Testis (tissue), 2 donors: ENCODE data around the gene C4orf54.

Source experiments
- CTCF ChIP-seq, 3 experiments: fragments of 450-650 bp in 2 of 3; fragments of 200-600 bp in 1 of 3; sonication (generic) in 1 of 3; IDR thresholded peaks; one replicate each; pipeline ENCODE4 v1.5.1; 2016 to 2019; ENCODE audit warnings: antibody characterized with exemption in 3 of 3, mild to moderate bottlenecking in 2 of 3, moderate library complexity in 1 of 3
- POLR2A ChIP-seq: fragments of 450-650 bp; IDR thresholded peaks from one replicate; pipeline ENCODE4 v1.6.1; 2017; ENCODE audit warnings: antibody characterized with exemption, mild to moderate bottlenecking, moderate library complexity

DNA sequence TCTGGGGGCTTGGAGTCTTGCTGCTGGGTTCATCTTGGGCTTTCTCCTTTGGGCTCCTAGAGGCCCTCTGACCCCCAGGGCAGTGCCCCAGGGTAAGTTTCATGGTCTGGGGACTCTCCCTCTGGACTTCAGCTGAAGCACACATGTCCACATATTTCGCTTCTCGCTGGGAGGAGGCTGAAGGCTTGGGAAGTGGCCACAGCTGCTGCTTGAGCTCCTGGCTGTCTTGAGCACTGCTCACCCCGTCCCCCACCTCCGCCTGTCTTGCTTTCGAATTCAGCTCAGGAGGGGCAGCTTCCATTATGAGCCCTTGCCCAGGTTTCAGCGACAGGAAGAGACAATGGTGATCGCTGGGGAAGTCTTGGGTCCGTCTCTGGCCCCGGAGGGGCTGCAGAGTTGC is 3.7 kb downstream of the C4orf54 start:
- TF ChIP-seq CTCF (IDR thresholded peaks at IDR 0.05) (no peak), POLR2A (no peak)
